DND-41 (cell line): ENCODE data around the gene TCF12.

ENCODE experiments used
- EZH2 ChIP-seq: IDR thresholded peaks from 3 replicates; pipeline ENCODE4 v1.6.1; 2012; ENCODE audit warnings: borderline replicate concordance, low read depth, mild to moderate bottlenecking, moderate library complexity, low read length, inconsistent platforms; ENCODE audit not compliant: severe bottlenecking
- TF ChIP-seq, protein P1 (sequence below): IDR thresholded peaks from 2 replicates; pipeline ENCODE4 v1.5.1; 2012; ENCODE audit warnings: borderline replicate concordance, low read length, moderate library complexity, mild to moderate bottlenecking; ENCODE audit not compliant: poor library complexity, severe bottlenecking; ENCODE audit errors: extremely low read depth

DNA sequence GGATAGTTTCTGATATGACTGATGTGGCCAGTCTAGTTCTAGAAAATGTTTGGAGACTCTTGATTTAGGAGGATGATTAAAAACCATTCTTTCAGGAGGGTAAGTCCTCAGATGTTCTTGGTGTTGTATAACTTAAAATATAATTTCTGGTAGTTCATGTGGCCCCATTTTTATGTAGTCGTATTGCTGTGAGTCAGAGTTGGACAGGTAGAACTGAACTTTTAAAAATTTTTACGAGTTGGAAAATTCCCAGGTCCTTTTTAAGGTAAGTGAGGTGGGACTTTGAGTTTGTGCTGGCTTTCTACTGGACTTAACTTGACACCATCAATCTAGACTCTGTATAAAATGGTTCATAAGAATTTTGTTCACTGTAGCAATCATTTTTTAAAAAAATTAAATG, 92.3 kb downstream of the TCF12 start:
- TF ChIP-seq, protein P1, sequence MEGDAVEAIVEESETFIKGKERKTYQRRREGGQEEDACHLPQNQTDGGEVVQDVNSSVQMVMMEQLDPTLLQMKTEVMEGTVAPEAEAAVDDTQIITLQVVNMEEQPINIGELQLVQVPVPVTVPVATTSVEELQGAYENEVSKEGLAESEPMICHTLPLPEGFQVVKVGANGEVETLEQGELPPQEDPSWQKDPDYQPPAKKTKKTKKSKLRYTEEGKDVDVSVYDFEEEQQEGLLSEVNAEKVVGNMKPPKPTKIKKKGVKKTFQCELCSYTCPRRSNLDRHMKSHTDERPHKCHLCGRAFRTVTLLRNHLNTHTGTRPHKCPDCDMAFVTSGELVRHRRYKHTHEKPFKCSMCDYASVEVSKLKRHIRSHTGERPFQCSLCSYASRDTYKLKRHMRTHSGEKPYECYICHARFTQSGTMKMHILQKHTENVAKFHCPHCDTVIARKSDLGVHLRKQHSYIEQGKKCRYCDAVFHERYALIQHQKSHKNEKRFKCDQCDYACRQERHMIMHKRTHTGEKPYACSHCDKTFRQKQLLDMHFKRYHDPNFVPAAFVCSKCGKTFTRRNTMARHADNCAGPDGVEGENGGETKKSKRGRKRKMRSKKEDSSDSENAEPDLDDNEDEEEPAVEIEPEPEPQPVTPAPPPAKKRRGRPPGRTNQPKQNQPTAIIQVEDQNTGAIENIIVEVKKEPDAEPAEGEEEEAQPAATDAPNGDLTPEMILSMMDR: no peak
- TF ChIP-seq EZH2: no peak
